CD14-positive monocyte (primary cell): ENCODE results near the gene SLC6A12. TPM values are rescaled to one million over a fixed set of nuclear protein-coding genes. Genes with fewer than 3 reads are reported as not detected.
A peak's percentile ranks its signal among the peaks of the same experiment; 100 is the strongest.

Experiments used
- DNase-seq, 3 donors: peaks; one replicate each; pipeline ENCODE4 v3.0.0-alpha.2; 2011 to 2022
- H2AFZ ChIP-seq: 2 replicates; pipeline ENCODE4 v1.6.0; 2012; ENCODE audit warnings: mild to moderate bottlenecking, low read depth, low read length, inconsistent platforms; ENCODE audit not compliant: insufficient read depth, poor library complexity, severe bottlenecking
- H3K27ac ChIP-seq, 2 donors: 1 replicate in 1 of 2; 2 replicates in 1 of 2; pipeline ENCODE4 v1.5.1; 2012 to 2013; ENCODE audit warnings: low read length in 2 of 2, control low read depth in 1 of 2, inconsistent platforms in 1 of 2, low read depth in 1 of 2, mild to moderate bottlenecking in 1 of 2
- H3K27me3 ChIP-seq, 2 donors: one replicate each; pipeline versions ENCODE4 v1.6.0 to v1.6.1; 2011 to 2013; ENCODE audit warnings: low read length in 2 of 2; ENCODE audit not compliant: control insufficient read depth in 2 of 2, insufficient read depth in 2 of 2
- H3K36me3 ChIP-seq, 2 donors: replicated peaks in 1 of 2; 1 replicate in 1 of 2; 2 replicates in 1 of 2; pipeline versions ENCODE4 v1.5.1 to v1.6.1; 2012 to 2013; ENCODE audit warnings: low read length in 2 of 2, control low read depth in 1 of 2, inconsistent platforms in 1 of 2, mild to moderate bottlenecking in 1 of 2; ENCODE audit not compliant: insufficient read depth in 2 of 2, control insufficient read depth in 1 of 2
- H3K4me1 ChIP-seq, 2 donors: 1 replicate in 1 of 2; 2 replicates in 1 of 2; pipeline versions ENCODE4 v1.5.1 to v1.6.1; 2012 to 2013; ENCODE audit warnings: low read length in 2 of 2, control low read depth in 1 of 2, inconsistent platforms in 1 of 2, mild to moderate bottlenecking in 1 of 2, moderate library complexity in 1 of 2; ENCODE audit not compliant: insufficient read depth in 2 of 2, control insufficient read depth in 1 of 2
- H3K4me2 ChIP-seq: replicated peaks from 2 replicates; pipeline ENCODE3; 2012; ENCODE audit warnings: low read length, moderate library complexity, mild to moderate bottlenecking; ENCODE audit not compliant: poor library complexity, severe bottlenecking; ENCODE audit errors: extremely low read depth
- H3K4me3 ChIP-seq, 3 experiments: fragments of 200-600 bp in 1 of 3; sonication (generic) in 1 of 3; replicated peaks in 1 of 3; 1 replicate in 2 of 3; 2 replicates in 1 of 3; pipeline ENCODE4 v1.5.1; 2011 to 2013; ENCODE audit warnings: low read length in 3 of 3, mild to moderate bottlenecking in 3 of 3, control low read depth in 2 of 3, low read depth in 2 of 3, inconsistent platforms in 1 of 3, moderate library complexity in 1 of 3
- H3K79me2 ChIP-seq: 2 replicates; pipeline ENCODE4 v1.6.0; 2012; ENCODE audit warnings: mild to moderate bottlenecking, control low read depth, inconsistent platforms, low read length, moderate library complexity; ENCODE audit not compliant: insufficient read depth
- H3K9ac ChIP-seq: 2 replicates; pipeline ENCODE4 v1.6.0; 2017; ENCODE audit warnings: low read length, mild to moderate bottlenecking; ENCODE audit not compliant: insufficient read depth, poor library complexity, severe bottlenecking
- H3K9me3 ChIP-seq, 2 donors: replicated peaks in 1 of 2; 1 replicate in 1 of 2; 2 replicates in 1 of 2; pipeline versions ENCODE4 v1.5.1 to v1.6.1; 2012 to 2013; ENCODE audit warnings: low read length in 2 of 2, control low read depth in 1 of 2; ENCODE audit not compliant: control insufficient read depth in 1 of 2, insufficient read depth in 1 of 2
- H4K20me1 ChIP-seq: 2 replicates; pipeline ENCODE4 v1.6.0; 2012; ENCODE audit warnings: mild to moderate bottlenecking, low read length, control low read depth, moderate library complexity; ENCODE audit not compliant: insufficient read depth
- H3K27ac Mint-ChIP-seq, 7 donors: one replicate each; pipeline ENCODE4 v1.8.0; 2020; ENCODE audit warnings: mild to moderate bottlenecking in 7 of 7, mixed read lengths in 7 of 7, moderate library complexity in 6 of 7, inconsistent platforms in 2 of 7
- H3K27me3 Mint-ChIP-seq, 3 donors: one replicate each; pipeline ENCODE4 v1.8.0; 2021 to 2022; ENCODE audit warnings: low read depth in 3 of 3, mild to moderate bottlenecking in 3 of 3, mixed read lengths in 3 of 3, moderate library complexity in 3 of 3, inconsistent platforms in 1 of 3
- H3K36me3 Mint-ChIP-seq, 2 donors: one replicate each; pipeline ENCODE4 v1.8.0; 2020; ENCODE audit warnings: mixed read lengths in 2 of 2, inconsistent platforms in 1 of 2, mild to moderate bottlenecking in 1 of 2
- H3K4me1 Mint-ChIP-seq: one replicate; pipeline ENCODE4 v1.8.0; 2020; ENCODE audit warnings: mild to moderate bottlenecking, mixed read lengths
- H3K4me3 Mint-ChIP-seq, 2 donors: one replicate each; pipeline ENCODE4 v1.8.0; 2020; ENCODE audit warnings: mild to moderate bottlenecking in 2 of 2, mixed read lengths in 2 of 2, moderate library complexity in 1 of 2
- H3K9me3 Mint-ChIP-seq, 7 donors: one replicate each; pipeline ENCODE4 v1.8.0; 2020 to 2022; ENCODE audit warnings: mixed read lengths in 7 of 7, mild to moderate bottlenecking in 6 of 7, moderate library complexity in 6 of 7, inconsistent platforms in 2 of 7
- CTCF ChIP-seq: fragments of 200-600 bp; IDR thresholded peaks from one replicate; pipeline ENCODE4 v1.8.0; 2022; ENCODE audit warnings: antibody characterized with exemption, mild to moderate bottlenecking
- WGBS: methylation state at CpG from one replicate; pipeline ENCODE4 v1.1.5; 2013; ENCODE audit warnings: missing lambda C conversion rate; ENCODE audit not compliant: insufficient coverage; 5-methylcytosine and 5-hydroxymethylcytosine counted together
- intact Hi-C, 2 donors: fragments of 100-400 bp; cut with micrococcal nuclease; formaldehyde crosslinking; loops; one replicate each; pipeline versions ENCODE4 v1.15.0 to v1.15.1; 2023
- polyA plus RNA-seq, 3 donors: library from polyadenylated mRNA; depleted of rRNA in 1 of 3; unstranded in 2 of 3; stranded (reverse) in 1 of 3; fragments of 300-500 nt in 2 of 3; fragments of >200 nt in 1 of 3; fragmentation: Illumina TruSeq in 2 of 3; gene quantifications; 1 replicate in 2 of 3; 2 replicates in 1 of 3; pipeline ENCODE4 v1.2.3, GENCODE V29; 2012 to 2021

SLC6A12 gene
- polyA plus RNA-seq, 3 donors, result 5.7 to 8.3 (median 8.0) TPM

- no peak for TF ChIP-seq CTCF
- no peaks in the 10 kb centered on the region for H3K9me3 ChIP-seq
- no peak overlapping the region for H2AFZ ChIP-seq
- H3K9ac ChIP-seq, result no peak overlapping the region
- H3K4me2 ChIP-seq, result no peak overlapping the region
- no peaks in the 10 kb centered on the region for H3K79me2 ChIP-seq
- peaks cover 0 to 7% (median 0%) of the 10 kb centered on the region in 3 donors for H3K27me3 Mint-ChIP-seq
- peak overlapping the region in 1 of 7 donors; percentile 13 for H3K27ac Mint-ChIP-seq
- DNase-seq, result no peak
- H3K36me3 ChIP-seq, result no peaks in the 10 kb centered on the region
- peaks cover 17% of the 10 kb centered on the region for H3K4me1 Mint-ChIP-seq
- WGBS, result 100% methylated on average over 4 of the region's 8 CpGs
- intact Hi-C loops, result no loop called here
- H3K9me3 Mint-ChIP-seq, result no peaks in the 10 kb centered on the region
- H3K4me1 ChIP-seq, result no peaks in the 10 kb centered on the region
- H3K4me3 ChIP-seq, result no peak overlapping the region
- no peak overlapping the region for H3K27ac ChIP-seq
- H3K4me3 Mint-ChIP-seq, result no peak overlapping the region
- H3K36me3 Mint-ChIP-seq, result no peaks in the 10 kb centered on the region
- H4K20me1 ChIP-seq, result no peaks in the 10 kb centered on the region
- H3K27me3 ChIP-seq, result no peaks in the 10 kb centered on the region
These were observed 52.1 kb downstream of the SLC6A12 start for GRCh38 chr12:161823-162222.

- Mint-ChIP-seq H3K27me3 (peaks cover 0 to 7% (median 0%) of the 10 kb centered on the region in 3 donors), H3K4me1 (peaks cover 9% of the 10 kb centered on the region), H3K27ac (peak overlapping the region in 1 of 7 donors; percentile 9), H3K4me3 (no peak overlapping the region), H3K9me3 (no peaks in the 10 kb centered on the region), H3K36me3 (no peaks in the 10 kb centered on the region)
- no peak for TF ChIP-seq CTCF
- WGBS, result 100% methylated on average over 2 of the region's 9 CpGs
- no peaks in the 10 kb centered on the region for H4K20me1 ChIP-seq
- no peaks in the 10 kb centered on the region for H3K79me2 ChIP-seq
- no peaks in the 10 kb centered on the region for H3K9me3 ChIP-seq
- H3K36me3 ChIP-seq, result no peaks in the 10 kb centered on the region
- H2AFZ ChIP-seq, result no peak overlapping the region
- DNase-seq, result no peak
- no peak overlapping the region for H3K9ac ChIP-seq
- no peak overlapping the region for H3K27ac ChIP-seq
- intact Hi-C loops, result no loop called here
- no peak overlapping the region for H3K4me3 ChIP-seq
- no peaks in the 10 kb centered on the region for H3K27me3 ChIP-seq
- no peak overlapping the region for H3K4me2 ChIP-seq
- H3K4me1 ChIP-seq, result no peaks in the 10 kb centered on the region
These were observed 53.1 kb downstream of the SLC6A12 start for GRCh38 chr12:160858-161257.
